ENCODE measurements around the gene PLK1. TPM values are rescaled to one million over a fixed set of nuclear protein-coding genes. Genes with fewer than 3 reads are reported as not detected.
A peak's percentile ranks its signal among the peaks of the same experiment; 100 is the strongest.

The PLK1 gene
- total and polyA plus RNA-seq, 2 experiments from 2014 or later, result 5.0 to 13.6 TPM

- 97% methylated on average over 4 of the region's 4 CpGs for whole genome bisulfite sequencing (ENCODE audit: low lambda C conversion rate, missing lambda C conversion rate)
Observed at GRCh38 chr16:23668873-23669272, 9.8 kb upstream of the PLK1 start.

GRCh38 chr16:23670137-23670776, 8.4 kb upstream of the PLK1 start:
- Histone ChIP-seq H3K4me3 (no peak overlapping the region), H3K4me1 (ENCODE audit: insufficient read depth) (no peaks in the 10 kb centered on the region), H3K27ac (peak overlapping the region; percentile 46), H4K20me1 (ENCODE audit: insufficient read depth, poor library complexity, severe bottlenecking) (no peaks in the 10 kb centered on the region), H2AFZ (no peak overlapping the region), H3K9me3 (ENCODE audit: low read depth) (no peaks in the 10 kb centered on the region), H3K36me3 (replicated peaks; ENCODE audit: insufficient read depth, low read depth) (no peaks in the 10 kb centered on the region), H3K79me2 (no peaks in the 10 kb centered on the region), H3K4me2 (no peak overlapping the region), H3K27me3 (no peaks in the 10 kb centered on the region), H3K9me2 (replicated peaks; ENCODE audit: insufficient read depth) (no peaks in the 10 kb centered on the region)
- TF ChIP-seq EZH2 (IDR thresholded peaks at IDR 0.05; ENCODE audit: borderline replicate concordance), result no peak
- no peak for TF ChIP-seq EZH2phosphoT487 (IDR thresholded peaks at IDR 0.05; ENCODE audit: low read depth, severe bottlenecking, unreplicated experiment)
- no peak for TF ChIP-seq CTCF (IDR thresholded peaks at IDR 0.05; ENCODE audit: poor library complexity)
- no peak for DNase-seq (ENCODE audit: low spot score)
- WGBS (ENCODE audit: low lambda C conversion rate, missing lambda C conversion rate), result 99% methylated on average over 4 of the region's 4 CpGs

More at GRCh38 chr16:23668873-23669272, 9.8 kb upstream of the PLK1 start:
- Histone ChIP-seq H3K4me3 (no peak overlapping the region), H3K79me2 (no peaks in the 10 kb centered on the region), H3K27me3 (no peaks in the 10 kb centered on the region), H3K9me2 (replicated peaks; ENCODE audit: insufficient read depth) (no peaks in the 10 kb centered on the region), H3K4me1 (ENCODE audit: insufficient read depth) (no peaks in the 10 kb centered on the region), H3K4me2 (no peak overlapping the region), H3K27ac (no peak overlapping the region), H3K36me3 (replicated peaks; ENCODE audit: insufficient read depth, low read depth) (no peaks in the 10 kb centered on the region), H2AFZ (no peak overlapping the region), H3K9me3 (ENCODE audit: low read depth) (no peaks in the 10 kb centered on the region), H4K20me1 (ENCODE audit: insufficient read depth, poor library complexity, severe bottlenecking) (no peaks in the 10 kb centered on the region)
- no peak for DNase-seq (ENCODE audit: low spot score)
- no peak for TF ChIP-seq EZH2 (IDR thresholded peaks at IDR 0.05; ENCODE audit: borderline replicate concordance)
- TF ChIP-seq EZH2phosphoT487 (IDR thresholded peaks at IDR 0.05; ENCODE audit: low read depth, severe bottlenecking, unreplicated experiment), result no peak
- no peak for TF ChIP-seq CTCF (IDR thresholded peaks at IDR 0.05; ENCODE audit: poor library complexity)

GRCh38 chr16:23673971-23674614, 4.6 kb upstream of the PLK1 start:
- H3K4me1 ChIP-seq (ENCODE audit: insufficient read depth), result no peaks in the 10 kb centered on the region
- H3K27ac ChIP-seq, result no peak overlapping the region
- H3K36me3 ChIP-seq (replicated peaks; ENCODE audit: insufficient read depth, low read depth), result no peaks in the 10 kb centered on the region
- H2AFZ ChIP-seq, result no peak overlapping the region
- WGBS (ENCODE audit: low lambda C conversion rate, missing lambda C conversion rate), result 31% methylated on average over 8 of the region's 8 CpGs
- TF ChIP-seq EZH2 (IDR thresholded peaks at IDR 0.05; ENCODE audit: borderline replicate concordance), result no peak
- TF ChIP-seq CTCF (IDR thresholded peaks at IDR 0.05; ENCODE audit: poor library complexity), result no peak
- no peak for TF ChIP-seq EZH2phosphoT487 (IDR thresholded peaks at IDR 0.05; ENCODE audit: low read depth, severe bottlenecking, unreplicated experiment)
- DNase-seq (ENCODE audit: low spot score), result no peak
- H3K4me3 ChIP-seq, result no peak overlapping the region
- H3K9me3 ChIP-seq (ENCODE audit: low read depth), result no peaks in the 10 kb centered on the region
- H3K79me2 ChIP-seq, result peaks cover 3% of the 10 kb centered on the region
- peak overlapping the region; percentile 28 for H3K4me2 ChIP-seq
- H4K20me1 ChIP-seq (ENCODE audit: insufficient read depth, poor library complexity, severe bottlenecking), result no peaks in the 10 kb centered on the region
- H3K9me2 ChIP-seq (replicated peaks; ENCODE audit: insufficient read depth), result no peaks in the 10 kb centered on the region
- H3K27me3 ChIP-seq, result no peaks in the 10 kb centered on the region

All from hepatocyte (in vitro differentiated cells).